NOMO-1 treated with dmso at 0.1 percent for 144 hours (cell line): ENCODE data around the gene FUT7.
A peak's percentile ranks its signal among the peaks of the same experiment; 100 is the strongest.
"Not testable (repeated sequence)": the region's sequence is repeated elsewhere in the genome, so short reads cannot be mapped to it uniquely, and the experiment has no call there.

Experiments
- DNase-seq: peaks from one replicate; lab custom pipeline; 2025; ENCODE audit not compliant: unreplicated experiment; lab: John Stamatoyannopoulos, UW

The FUT7 gene

GRCh38 chr9:137034039-137034708, 2.3 kb upstream of the FUT7 start:
- peak; percentile 58 for DNase-seq

DNA sequence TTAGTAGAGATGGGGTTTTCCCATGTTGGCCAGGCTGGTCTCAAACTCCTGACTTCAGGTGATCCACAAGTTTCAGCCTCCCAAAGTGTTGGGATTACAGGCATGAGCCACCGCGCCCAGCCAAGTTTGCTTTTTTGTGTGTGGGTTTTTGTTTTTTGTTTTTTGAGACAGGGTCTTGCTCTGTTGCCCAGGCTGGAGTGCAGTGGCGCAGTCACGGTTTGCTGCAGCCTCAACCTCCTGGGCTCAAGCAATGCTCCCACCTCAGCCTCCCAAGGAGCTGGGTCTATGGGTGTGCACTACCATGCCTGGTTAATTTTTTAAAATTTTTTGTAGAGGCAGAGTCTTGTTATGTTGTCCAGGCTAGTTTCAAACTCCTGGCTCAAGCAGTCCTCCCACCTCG, 1.6 kb upstream of the FUT7 start:
- not testable (repeated sequence) for DNase-seq

DNA sequence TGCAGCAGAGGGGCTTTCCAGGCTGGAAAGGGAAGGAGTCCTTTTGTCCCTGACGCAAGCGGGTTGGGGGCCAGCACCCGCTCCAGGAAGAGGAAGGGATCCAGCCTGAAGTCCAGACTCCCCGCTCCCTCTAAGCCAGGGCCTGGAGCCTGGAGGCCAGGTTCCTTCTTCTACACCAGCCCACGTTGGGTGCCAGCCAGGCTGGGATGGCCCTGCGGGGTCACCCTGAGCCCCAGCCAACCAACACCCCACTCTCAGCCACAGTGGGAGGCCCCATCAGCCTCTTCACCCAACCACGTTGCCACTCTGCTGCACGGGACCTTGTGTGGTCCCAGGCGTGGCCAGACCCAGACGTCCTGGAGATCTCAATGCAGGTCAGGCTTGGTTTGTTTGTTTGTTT, 970 bp upstream of the FUT7 start:
- peak; percentile 65 for DNase-seq

DNA sequence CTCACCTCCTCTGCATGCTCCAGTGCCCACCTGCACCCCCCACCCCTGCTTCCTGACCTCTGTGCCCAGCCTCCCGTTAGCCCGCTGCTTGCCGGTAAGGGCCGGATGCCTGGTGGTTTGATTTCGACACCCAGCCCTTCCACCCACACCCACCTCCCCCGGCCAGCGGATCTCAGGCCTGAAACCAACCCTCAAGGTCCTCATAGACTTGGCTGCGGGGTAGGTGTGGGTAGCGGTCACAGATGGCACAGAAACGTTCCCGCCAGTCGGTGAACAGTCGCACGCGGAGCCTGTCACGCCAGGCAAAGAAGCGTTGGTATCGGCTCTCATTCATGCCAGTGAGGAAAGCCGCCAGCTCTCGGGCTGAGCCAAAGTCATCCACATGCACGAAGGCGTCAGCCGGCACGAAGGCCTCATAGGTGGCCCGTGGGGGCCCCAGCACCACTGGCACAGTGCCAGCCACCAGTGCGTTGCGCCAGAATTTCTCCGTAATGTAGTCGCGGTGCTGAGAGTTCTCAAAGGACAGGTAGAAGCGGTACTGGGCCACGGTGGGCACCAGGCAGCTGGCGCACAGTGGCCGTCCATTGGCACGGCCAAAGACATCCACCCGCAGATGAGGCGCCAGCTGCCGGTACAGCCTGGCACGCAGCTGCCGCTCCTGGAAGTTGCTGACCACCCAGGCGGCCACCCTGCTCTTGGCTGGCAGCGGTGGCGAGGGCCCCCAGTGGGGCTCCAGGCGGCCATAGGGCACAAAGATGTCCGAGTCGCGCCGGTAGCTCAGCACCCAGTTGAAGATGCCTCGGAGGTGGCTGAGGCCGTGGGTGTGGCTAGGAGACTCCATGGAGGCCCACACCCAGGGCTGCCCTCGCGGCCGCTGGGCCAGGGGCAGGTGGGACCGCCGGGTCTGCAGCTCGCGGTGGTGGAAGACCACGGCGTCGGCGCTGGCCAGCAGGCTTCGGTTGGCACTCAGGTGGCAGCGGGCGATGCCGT, 1.1 kb downstream of the FUT7 start:
- DNase-seq: peak; percentile 77

GRCh38 chr9:137030006-137030405, 1.9 kb downstream of the FUT7 start:
- peak; percentile 15 for DNase-seq

DNA sequence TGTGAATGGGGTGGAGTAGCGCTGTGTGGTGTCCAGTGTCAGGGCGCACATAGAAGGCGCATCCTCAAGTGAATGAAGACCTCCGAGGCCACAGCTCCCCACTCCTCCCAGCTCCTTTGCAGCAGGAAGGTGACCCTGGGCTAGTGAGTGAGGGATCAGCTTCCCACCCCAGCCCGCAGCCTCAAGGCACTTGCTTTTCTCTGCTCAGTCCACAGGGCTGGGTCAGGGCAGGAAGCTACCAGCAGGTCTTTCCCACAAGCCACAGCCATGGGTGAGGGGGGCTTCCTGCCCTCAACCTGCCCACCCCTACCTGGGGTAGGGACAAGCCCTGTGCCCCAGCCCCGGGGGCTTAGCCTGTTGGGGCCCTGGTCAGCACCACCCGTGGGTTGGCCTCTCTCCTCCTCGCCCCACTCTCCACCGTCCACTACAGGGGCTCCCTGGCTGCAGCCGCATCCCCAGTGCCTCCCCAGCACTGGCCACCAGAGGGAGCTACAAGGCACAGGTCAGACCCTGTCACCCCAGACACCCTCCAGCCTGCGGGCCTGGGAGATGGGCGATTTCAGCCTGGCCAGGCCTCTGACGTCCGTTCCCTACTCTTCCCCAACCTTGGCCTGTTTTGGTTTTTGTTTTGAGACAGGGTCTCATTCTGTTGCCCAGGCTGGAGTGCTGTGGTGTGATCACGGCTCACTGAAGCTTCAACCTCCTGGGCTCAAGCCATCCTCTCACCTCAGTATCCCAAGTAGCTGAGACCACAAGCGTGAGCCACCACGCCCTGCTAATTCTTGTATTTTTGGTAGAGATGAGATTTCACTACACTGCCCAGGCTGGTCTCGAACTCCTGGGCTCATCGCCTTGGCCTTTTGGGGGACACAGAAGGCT, 2.6 kb downstream of the FUT7 start:
- DNase-seq: peak; percentile 68

- DNase-seq: peak; percentile 68
Observed at GRCh38 chr9:137028263-137029057, 3.4 kb downstream of the FUT7 start.

DNA sequence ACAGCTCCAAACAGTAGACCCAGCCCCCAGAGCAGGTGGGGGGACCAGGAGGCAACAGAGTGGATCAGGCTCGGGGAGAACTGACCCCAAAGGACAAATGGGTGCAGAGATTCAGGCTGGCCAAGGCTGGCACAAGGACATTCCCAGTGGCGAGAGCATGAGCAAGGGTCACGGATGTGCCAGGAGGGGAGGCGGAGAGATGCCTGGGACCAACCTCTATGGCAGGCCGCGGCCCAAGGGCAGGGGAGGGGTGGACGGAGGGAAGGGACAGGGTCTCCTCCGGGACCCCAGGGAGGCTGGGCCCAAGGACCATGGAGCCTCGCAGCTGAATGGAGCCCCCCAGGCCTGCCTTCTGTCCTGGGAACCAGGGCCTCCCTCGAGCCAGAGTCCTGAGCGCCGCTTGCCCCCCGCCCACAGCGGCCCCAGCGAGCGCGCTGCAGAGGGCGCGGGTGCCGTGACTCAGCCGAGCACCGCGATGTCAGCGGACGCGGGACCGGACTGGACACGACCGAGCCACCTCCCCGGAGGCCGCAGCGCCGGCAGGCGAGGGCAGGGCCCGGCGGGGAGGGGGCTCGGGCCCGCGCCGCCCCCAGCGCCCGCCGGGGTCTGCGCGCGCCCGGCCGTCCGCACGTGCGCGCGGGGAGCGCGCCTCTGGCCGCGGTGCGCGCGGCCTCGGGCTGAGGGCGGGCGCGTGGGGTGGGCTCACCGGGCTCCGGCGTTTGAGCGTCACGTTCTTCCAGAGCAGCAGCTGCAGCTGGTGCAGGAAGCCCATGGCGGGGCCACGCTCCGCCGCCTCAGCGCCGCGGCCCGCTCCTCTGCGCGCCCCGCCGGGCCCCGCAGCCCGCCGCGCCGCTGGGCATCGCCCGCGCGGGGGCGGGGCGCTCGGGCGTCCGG, 4.3 kb downstream of the FUT7 start, which contains the start of gene ABCA2:
Gene ABCA2 (minus strand): TSS at position 869 of the 894 bp plus-strand sequence. CDS start 97 bp downstream, at position 772.
- no peak for DNase-seq

GRCh38 chr9:137026828-137027227, 5.1 kb downstream of the FUT7 start:
- DNase-seq: no peak

DNA sequence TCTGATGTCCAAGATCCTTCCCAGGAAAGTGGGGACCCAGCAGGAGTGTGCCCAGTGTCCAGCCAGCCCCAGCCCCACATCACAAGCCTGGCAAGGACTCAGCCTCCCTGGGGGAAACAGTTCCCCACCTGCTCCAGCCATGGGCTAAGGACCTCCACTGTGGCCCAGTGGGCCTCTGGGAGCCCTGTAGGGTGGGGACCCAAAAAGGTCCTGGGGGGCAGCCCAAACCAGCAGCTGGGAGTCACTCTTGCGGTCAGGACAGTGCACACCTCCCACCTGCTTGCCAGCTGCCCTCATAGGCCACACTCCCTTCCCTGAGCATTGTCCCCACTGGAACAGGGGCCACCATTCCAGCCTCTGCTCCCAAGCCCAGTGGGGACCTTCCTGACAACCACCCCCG, 5.5 kb downstream of the FUT7 start:
- DNase-seq: no peak

- no peak for DNase-seq
Observed at GRCh38 chr9:137025517-137025966, 6.3 kb downstream of the FUT7 start.

DNA sequence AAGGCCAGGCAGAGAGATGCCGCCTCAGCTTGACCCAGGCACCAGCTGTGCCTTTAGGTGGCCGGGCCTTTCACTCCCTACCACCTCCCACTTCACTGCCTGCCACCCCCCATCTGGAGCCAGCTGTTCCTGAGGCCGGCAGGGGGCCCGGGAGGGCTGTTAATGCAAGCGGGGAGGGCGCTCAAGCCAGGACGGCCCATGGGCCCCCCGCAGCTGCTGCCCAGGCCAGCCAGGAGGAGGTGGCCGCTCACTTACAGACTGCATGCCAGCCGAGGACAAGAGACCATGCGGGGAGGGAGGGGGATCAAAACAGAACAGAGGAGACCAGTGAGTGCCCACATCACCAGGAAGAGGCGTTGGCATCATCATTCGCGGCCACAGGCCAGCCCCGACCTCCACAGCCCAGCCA, 8.3 kb downstream of the FUT7 start:
- no peak for DNase-seq

- DNase-seq: no peak
Observed at GRCh38 chr9:137023157-137023556, 8.7 kb downstream of the FUT7 start.

- no peak for DNase-seq
Observed at GRCh38 chr9:137022662-137023008, 9.3 kb downstream of the FUT7 start.

DNA sequence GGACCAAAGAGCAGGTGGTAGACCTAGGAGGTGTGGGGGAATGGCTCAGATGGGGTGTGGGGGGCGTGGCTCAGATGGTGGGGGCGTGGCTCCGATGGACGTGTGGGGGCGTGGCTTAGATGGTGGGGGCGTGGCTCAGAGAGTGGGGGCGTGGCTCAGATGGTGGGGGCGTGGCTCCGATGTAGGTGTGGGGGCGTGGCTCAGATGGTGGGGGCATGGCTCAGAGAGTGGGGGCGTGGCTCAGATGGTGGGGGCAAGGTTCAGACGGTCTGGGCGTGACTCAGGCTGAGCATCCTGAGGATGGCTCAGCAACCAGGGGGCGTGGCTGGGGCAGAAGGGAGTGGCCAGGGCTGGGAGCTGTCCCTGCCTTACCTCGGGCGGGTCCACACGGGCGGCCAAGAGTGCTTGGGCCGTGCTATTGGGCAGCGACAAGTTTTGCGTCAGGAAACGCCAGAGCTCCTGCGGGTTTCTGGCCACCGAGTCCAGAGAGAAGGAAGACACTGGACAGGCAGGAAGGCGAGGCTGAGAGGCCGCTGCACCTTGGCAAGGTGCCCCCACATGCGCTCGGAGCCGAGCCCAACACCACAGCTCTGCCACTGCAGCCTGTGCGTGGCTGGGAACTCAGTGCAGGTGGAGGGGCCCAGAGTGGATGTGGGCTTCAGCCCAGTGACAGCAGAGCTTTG, 9.8 kb downstream of the FUT7 start:
- DNase-seq: peak; percentile 65

GRCh38 chr9:137021568-137021978, 10.3 kb downstream of the FUT7 start:
- DNase-seq: no peak

- DNase-seq: no peak
Observed at GRCh38 chr9:137020771-137021567, 10.9 kb downstream of the FUT7 start.
